Smooth muscle cell (in vitro differentiated cells): ENCODE results near the gene CAMK2A. TPM values are rescaled to one million over a fixed set of nuclear protein-coding genes. Genes with fewer than 3 reads are reported as not detected.

Source experiments
- DNase-seq: peaks from one replicate; lab custom pipeline; 2025; ENCODE audit not compliant: unreplicated experiment; lab: John Stamatoyannopoulos, UW
- H2AFZ ChIP-seq: fragments of 200-600 bp; sonication (generic); 2 replicates; pipeline ENCODE4 v1.6.0; 2016; ENCODE audit warnings: antibody characterized with exemption, low read depth, mild to moderate bottlenecking
- H3F3A ChIP-seq: fragments of 200-600 bp; sonication (generic); 2 replicates; pipeline ENCODE4 v1.6.0; 2017; ENCODE audit warnings: antibody characterized with exemption, low read depth
- H3K27ac ChIP-seq: fragments of 200-600 bp; sonication (generic); 2 replicates; pipeline ENCODE4 v1.5.1; 2016; ENCODE audit warnings: low read depth, mild to moderate bottlenecking
- H3K27me3 ChIP-seq: fragments of 200-600 bp; sonication (generic); 2 replicates; pipeline ENCODE4 v1.6.1; 2016; ENCODE audit warnings: low read depth, mild to moderate bottlenecking
- H3K36me3 ChIP-seq: fragments of 200-600 bp; sonication (generic); 2 replicates; pipeline ENCODE4 v1.5.1; 2016; ENCODE audit warnings: low read depth
- H3K4me1 ChIP-seq: fragments of 200-600 bp; sonication (generic); 2 replicates; pipeline ENCODE4 v1.5.1; 2016; ENCODE audit warnings: low read depth
- H3K4me2 ChIP-seq: fragments of 200-600 bp; sonication (generic); 2 replicates; pipeline ENCODE4 v1.6.0; 2016; ENCODE audit warnings: mild to moderate bottlenecking
- H3K4me3 ChIP-seq: fragments of 200-600 bp; sonication (generic); 2 replicates; pipeline ENCODE4 v1.5.1; 2016; ENCODE audit warnings: mild to moderate bottlenecking
- H3K79me2 ChIP-seq: fragments of 200-600 bp; sonication (generic); 2 replicates; pipeline ENCODE4 v1.6.0; 2016; ENCODE audit warnings: low read depth, mild to moderate bottlenecking
- H3K9ac ChIP-seq: fragments of 200-600 bp; sonication (generic); 2 replicates; pipeline ENCODE4 v1.6.0; 2016; ENCODE audit warnings: low read depth
- H3K9me3 ChIP-seq: fragments of 200-600 bp; sonication (generic); replicated peaks from 2 replicates; pipeline ENCODE4 v1.5.1; 2016; ENCODE audit warnings: low read depth
- H4K20me1 ChIP-seq: fragments of 200-600 bp; sonication (generic); 2 replicates; pipeline ENCODE4 v1.6.0; 2016; ENCODE audit warnings: low read depth
- WGBS: methylation state at CpG from one replicate; pipeline ENCODE4 v1.1.7; 2016; ENCODE audit warnings: low lambda C conversion rate; 5-methylcytosine and 5-hydroxymethylcytosine counted together
- polyA plus RNA-seq: library from polyadenylated mRNA; unstranded; fragments of >200 nt; fragmentation: Nextera tagmentation; extraction: Ambion mirVana; gene quantifications from 2 replicates; pipeline ENCODE4 v1.2.1, GENCODE V29; 2016
- total RNA-seq: library from RNA; depleted of rRNA; stranded (reverse); fragments of >200 nt; gene quantifications from 2 replicates; pipeline ENCODE4 v1.2.3, GENCODE V29; 2014
- TF ChIP-seq, protein P1 (sequence below): fragments of 200-600 bp; sonication (generic); IDR thresholded peaks from 2 replicates; pipeline ENCODE4 v1.5.1; 2017; ENCODE audit warnings: borderline replicate concordance, mild to moderate bottlenecking, antibody characterized with exemption; ENCODE audit not compliant: insufficient read depth, poor library complexity, severe bottlenecking

CAMK2A gene
- total and polyA plus RNA-seq, 2 experiments from 2014 or later, result 0.83 to 1.6 TPM

DNA sequence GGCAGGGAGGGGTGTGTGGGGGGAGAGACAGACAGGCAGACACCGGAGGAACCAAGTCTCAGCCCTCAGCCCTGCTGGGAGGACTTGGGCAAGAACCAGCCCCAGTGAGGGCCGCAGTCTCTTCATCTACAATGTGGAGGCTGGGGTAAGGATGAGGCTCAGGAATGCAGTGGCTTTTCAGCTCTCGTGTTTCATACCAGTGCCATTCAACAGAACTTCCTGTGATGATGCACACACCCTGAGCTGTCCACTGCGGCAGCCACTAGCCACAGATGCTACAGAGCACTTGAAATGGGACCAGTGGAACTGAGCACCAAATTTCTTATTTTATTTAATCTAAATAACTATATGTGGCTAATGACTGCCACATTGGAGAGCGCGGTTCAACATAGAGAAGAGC is 10.7 kb downstream of the CAMK2A start:
- Histone ChIP-seq H3K27me3 (no peaks in the 10 kb centered on the region), H3K36me3 (no peaks in the 10 kb centered on the region), H3K9me3 (no peaks in the 10 kb centered on the region), H2AFZ (no peak overlapping the region), H3K9ac (no peak overlapping the region), H3K4me1 (no peaks in the 10 kb centered on the region), H3K4me2 (peak overlapping the region; percentile 31), H3K4me3 (no peak overlapping the region), H3K79me2 (no peaks in the 10 kb centered on the region), H3K27ac (peak overlapping the region; percentile 49), H3F3A (no peaks in the 10 kb centered on the region), H4K20me1 (no peaks in the 10 kb centered on the region)
- DNase-seq, result no peak
- 46% methylated on average over 6 of the region's 6 CpGs for WGBS
- TF ChIP-seq, protein P1, sequence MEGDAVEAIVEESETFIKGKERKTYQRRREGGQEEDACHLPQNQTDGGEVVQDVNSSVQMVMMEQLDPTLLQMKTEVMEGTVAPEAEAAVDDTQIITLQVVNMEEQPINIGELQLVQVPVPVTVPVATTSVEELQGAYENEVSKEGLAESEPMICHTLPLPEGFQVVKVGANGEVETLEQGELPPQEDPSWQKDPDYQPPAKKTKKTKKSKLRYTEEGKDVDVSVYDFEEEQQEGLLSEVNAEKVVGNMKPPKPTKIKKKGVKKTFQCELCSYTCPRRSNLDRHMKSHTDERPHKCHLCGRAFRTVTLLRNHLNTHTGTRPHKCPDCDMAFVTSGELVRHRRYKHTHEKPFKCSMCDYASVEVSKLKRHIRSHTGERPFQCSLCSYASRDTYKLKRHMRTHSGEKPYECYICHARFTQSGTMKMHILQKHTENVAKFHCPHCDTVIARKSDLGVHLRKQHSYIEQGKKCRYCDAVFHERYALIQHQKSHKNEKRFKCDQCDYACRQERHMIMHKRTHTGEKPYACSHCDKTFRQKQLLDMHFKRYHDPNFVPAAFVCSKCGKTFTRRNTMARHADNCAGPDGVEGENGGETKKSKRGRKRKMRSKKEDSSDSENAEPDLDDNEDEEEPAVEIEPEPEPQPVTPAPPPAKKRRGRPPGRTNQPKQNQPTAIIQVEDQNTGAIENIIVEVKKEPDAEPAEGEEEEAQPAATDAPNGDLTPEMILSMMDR, result no peak

DNA sequence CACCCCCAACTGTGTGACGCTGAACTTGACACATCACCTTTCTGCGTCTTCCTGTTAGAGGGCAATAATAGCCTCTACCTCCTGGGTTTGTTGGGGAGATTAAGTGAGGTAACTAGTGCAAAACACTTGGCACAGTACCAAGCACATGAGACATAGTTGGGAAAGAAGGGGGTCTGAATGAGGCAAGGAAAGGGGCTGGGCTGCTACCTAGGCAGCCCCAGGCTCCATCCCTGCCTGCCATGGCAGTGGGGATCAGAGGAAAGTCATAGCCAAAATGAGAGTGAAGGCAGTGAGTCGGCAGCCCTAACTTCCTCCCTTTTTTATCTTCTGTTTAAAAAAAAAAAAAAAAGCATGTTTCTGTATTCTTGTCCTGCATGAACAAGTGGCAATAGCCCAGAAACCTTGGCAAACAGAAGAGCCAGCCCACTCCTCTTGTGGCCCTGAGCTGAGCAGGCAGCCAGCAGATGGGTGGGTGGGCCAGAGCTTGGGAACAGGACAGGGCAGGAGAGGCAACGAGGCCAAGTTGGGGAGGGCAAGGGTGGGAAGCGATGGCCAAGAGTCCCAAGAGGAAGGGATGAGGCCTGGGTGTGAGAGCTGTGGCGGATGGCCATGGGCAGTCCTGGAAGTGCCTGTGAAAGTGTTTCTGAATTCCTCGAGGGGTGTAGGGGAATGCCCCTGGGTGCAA is 11.4 kb downstream of the CAMK2A start:
- peak overlapping the region; percentile 49 for H3K27ac ChIP-seq
- 69% methylated on average over 6 of the region's 7 CpGs for WGBS
- no peaks in the 10 kb centered on the region for H4K20me1 ChIP-seq
- no peak overlapping the region for H3K9ac ChIP-seq
- TF ChIP-seq, protein P1, result no peak
- DNase-seq, result no peak
- no peaks in the 10 kb centered on the region for H3K27me3 ChIP-seq
- H3K9me3 ChIP-seq, result no peaks in the 10 kb centered on the region
- H3K79me2 ChIP-seq, result no peaks in the 10 kb centered on the region
- H3K4me2 ChIP-seq, result peak overlapping the region; percentile 31
- H3K4me1 ChIP-seq, result no peaks in the 10 kb centered on the region
- H3K36me3 ChIP-seq, result no peaks in the 10 kb centered on the region
- no peaks in the 10 kb centered on the region for H3F3A ChIP-seq
- no peak overlapping the region for H2AFZ ChIP-seq
- no peak overlapping the region for H3K4me3 ChIP-seq

DNA sequence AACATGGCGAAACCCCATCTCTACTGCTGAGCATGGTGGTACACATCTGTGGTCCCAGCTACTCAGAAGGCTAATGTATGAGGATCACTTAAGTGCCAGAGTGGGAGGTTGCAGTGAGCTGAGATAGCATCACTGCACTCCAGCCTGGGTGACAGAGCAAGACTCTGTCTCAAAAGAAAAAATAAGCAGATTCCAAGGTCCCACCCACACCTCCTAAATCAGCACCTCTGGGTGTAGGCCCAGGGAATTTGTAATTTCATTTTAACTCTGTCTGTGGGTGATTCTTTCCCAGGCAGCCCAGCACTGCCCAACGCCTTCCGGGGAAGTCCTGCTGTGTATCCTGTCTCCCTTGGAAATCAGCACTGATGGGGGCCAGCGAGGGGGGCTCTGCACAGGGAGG is 12.5 kb downstream of the CAMK2A start:
- Histone ChIP-seq H3K4me2 (no peak overlapping the region), H4K20me1 (no peaks in the 10 kb centered on the region), H3K36me3 (no peaks in the 10 kb centered on the region), H3K4me3 (no peak overlapping the region), H3K4me1 (no peaks in the 10 kb centered on the region), H2AFZ (no peak overlapping the region), H3K9me3 (no peaks in the 10 kb centered on the region), H3F3A (no peaks in the 10 kb centered on the region), H3K27ac (no peak overlapping the region), H3K27me3 (no peaks in the 10 kb centered on the region), H3K9ac (no peak overlapping the region), H3K79me2 (no peaks in the 10 kb centered on the region)
- DNase-seq, result no peak
- TF ChIP-seq, protein P1, result no peak
- WGBS, result 58% methylated on average over 4 of the region's 4 CpGs

DNA sequence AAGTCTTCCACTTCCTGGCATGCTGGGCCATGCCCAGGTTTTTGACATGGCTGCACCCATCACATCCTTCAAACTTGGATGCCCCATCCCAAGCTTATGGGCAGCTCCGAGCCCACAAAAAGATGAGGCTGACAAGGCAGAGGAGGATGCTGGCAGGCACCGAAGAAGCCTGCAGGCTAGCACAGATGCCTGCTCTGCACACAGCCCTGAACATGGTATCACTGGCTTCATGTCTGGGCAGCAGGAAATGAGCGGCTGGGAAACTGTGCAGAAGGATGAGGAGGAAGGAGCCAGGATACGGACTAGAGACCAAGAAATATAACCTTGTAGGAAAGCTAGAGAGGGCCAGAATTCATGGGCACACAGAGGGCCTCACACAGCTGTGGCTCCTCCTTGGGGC is 14.8 kb downstream of the CAMK2A start:
- Histone ChIP-seq H3K27me3 (no peaks in the 10 kb centered on the region), H2AFZ (no peak overlapping the region), H3F3A (no peaks in the 10 kb centered on the region), H4K20me1 (no peaks in the 10 kb centered on the region), H3K9me3 (no peaks in the 10 kb centered on the region), H3K4me1 (no peaks in the 10 kb centered on the region), H3K36me3 (no peaks in the 10 kb centered on the region), H3K79me2 (no peaks in the 10 kb centered on the region), H3K4me3 (no peak overlapping the region), H3K9ac (no peak overlapping the region), H3K4me2 (no peak overlapping the region), H3K27ac (no peak overlapping the region)
- TF ChIP-seq, protein P1, result no peak
- 74% methylated on average over 4 of the region's 4 CpGs for WGBS
- DNase-seq, result no peak
